SK-N-SH (cell line): ENCODE results near the gene MRPS18A. TPM values are rescaled to one million over a fixed set of nuclear protein-coding genes. Genes with fewer than 3 reads are reported as not detected.

Source experiments
- CTCF ChIA-PET: fragments of 300-600, 350-600 bp; formaldehyde crosslinking; extraction: SDS; loops from one replicate; lab custom pipeline; 2021; lab: Yijun Ruan, JAX
- POLR2A ChIA-PET: fragments of 350-600 bp; sonication (Branson Sonifier 250); formaldehyde crosslinking; extraction: SDS; loops from one replicate; lab custom pipeline; 2020; ENCODE audit warnings: antibody characterized with exemption, inconsistent platforms; lab: Yijun Ruan, JAX
- DNase-seq: peaks from one replicate; pipeline ENCODE4 v3.0.0; 2012
- H2AFZ ChIP-seq: fragments of 200-600 bp; sonication (generic); 2 replicates; pipeline ENCODE4 v1.8.1; 2016; ENCODE audit warnings: antibody characterized with exemption, mild to moderate bottlenecking, low read depth
- H3F3A ChIP-seq: fragments of 200-600 bp; sonication (generic); replicated peaks from 2 replicates; pipeline ENCODE3; 2016; ENCODE audit warnings: antibody characterized with exemption, mild to moderate bottlenecking; ENCODE audit not compliant: insufficient read depth
- H3K27ac ChIP-seq, 2 experiments: fragments of 200-500 bp in 1 of 2; fragments of 200-600 bp in 1 of 2; sonication (Bioruptor generic) in 1 of 2; sonication (generic), shearing (Covaris generic) in 1 of 2; 2 replicates each; pipeline versions ENCODE4 v1.5.1 to v1.6.1; 2014 to 2016; ENCODE audit warnings: low read depth in 2 of 2, inconsistent platforms in 1 of 2, low read length in 1 of 2, mild to moderate bottlenecking in 1 of 2, mixed read lengths in 1 of 2
- H3K27me3 ChIP-seq: fragments of 200-600 bp; sonication (generic), shearing (Covaris generic); 2 replicates; pipeline ENCODE4 v1.6.1; 2016; ENCODE audit warnings: mixed run types; ENCODE audit not compliant: insufficient read depth
- H3K36me3 ChIP-seq, 2 experiments: fragments of 200-500 bp in 1 of 2; fragments of 200-600 bp in 1 of 2; sonication (Bioruptor generic) in 1 of 2; sonication (generic) in 1 of 2; replicated peaks in 1 of 2; 2 replicates each; pipeline versions ENCODE3 to v1.5.1; 2014 to 2016; ENCODE audit warnings: low read length in 1 of 2, mild to moderate bottlenecking in 1 of 2; ENCODE audit not compliant: insufficient read depth in 2 of 2, control insufficient read depth in 1 of 2
- H3K4me1 ChIP-seq, 2 experiments: fragments of 200-500 bp in 1 of 2; fragments of 200-600 bp in 1 of 2; sonication (Bioruptor generic) in 1 of 2; sonication (generic), shearing (Covaris generic) in 1 of 2; 2 replicates each; pipeline versions ENCODE4 v1.5.1 to v1.6.1; 2014 to 2016; ENCODE audit warnings: low read depth in 1 of 2, low read length in 1 of 2, mixed run types in 1 of 2; ENCODE audit not compliant: insufficient read depth in 2 of 2, control insufficient read depth in 1 of 2
- H3K4me2 ChIP-seq: fragments of 200-600 bp; sonication (generic), shearing (Covaris generic); 2 replicates; pipeline ENCODE4 v1.6.1; 2017; ENCODE audit warnings: mixed run types
- H3K4me3 ChIP-seq, 2 experiments: fragments of 200-500 bp in 1 of 2; fragments of 200-600 bp in 1 of 2; sonication (Bioruptor generic) in 1 of 2; sonication (generic), shearing (Covaris generic) in 1 of 2; 2 replicates each; pipeline versions ENCODE4 v1.5.1 to v1.8.1; 2014 to 2016; ENCODE audit warnings: low read depth in 2 of 2, inconsistent platforms in 1 of 2, low read length in 1 of 2, mild to moderate bottlenecking in 1 of 2, mixed read lengths in 1 of 2, moderate library complexity in 1 of 2
- H3K79me2 ChIP-seq: fragments of 200-600 bp; sonication (generic); 2 replicates; pipeline ENCODE4 v1.8.1; 2017; ENCODE audit warnings: mild to moderate bottlenecking; ENCODE audit not compliant: insufficient read depth
- H3K9ac ChIP-seq: fragments of 200-600 bp; sonication (generic); 2 replicates; pipeline ENCODE4 v1.6.1; 2017; ENCODE audit warnings: mixed run types
- H3K9me2 ChIP-seq: fragments of 200-600 bp; sonication (generic); 2 replicates; pipeline ENCODE4 v1.6.1; 2017; ENCODE audit warnings: mixed run types
- H3K9me3 ChIP-seq: fragments of 200-600 bp; sonication (generic); 2 replicates; pipeline ENCODE4 v1.6.1; 2017; ENCODE audit warnings: mixed run types, mild to moderate bottlenecking, moderate library complexity
- H4K20me1 ChIP-seq: fragments of 200-600 bp; sonication (generic); 2 replicates; pipeline ENCODE4 v1.6.1; 2017; ENCODE audit warnings: mild to moderate bottlenecking, mixed run types; ENCODE audit not compliant: insufficient read depth
- ELF1 ChIP-seq: IDR thresholded peaks from 2 replicates; pipeline ENCODE4 v1.4.0; 2012
- EP300 ChIP-seq, 2 experiments: IDR thresholded peaks; 2 replicates each; pipeline versions ENCODE4 v1.4.0 to v1.6.1; 2012; ENCODE audit warnings: borderline replicate concordance in 1 of 2, low read depth in 1 of 2, low read length in 1 of 2
- EZH2phosphoT487 ChIP-seq: fragments of 200-600 bp; sonication (generic); IDR thresholded peaks from 2 replicates; pipeline ENCODE4 v1.6.1; 2017; ENCODE audit warnings: low read depth, mixed run types, mild to moderate bottlenecking, antibody characterized with exemption, moderate library complexity, borderline replicate concordance
- FOXJ3 ChIP-seq: sonication (generic); formaldehyde crosslinking; IDR thresholded peaks from 2 replicates; pipeline ENCODE4 v1.5.1; 2020; ENCODE audit warnings: mild to moderate bottlenecking, missing genetic modification reagents
- GABPA ChIP-seq: IDR thresholded peaks from 2 replicates; pipeline ENCODE4 v1.4.0; 2012; ENCODE audit warnings: low read depth, mild to moderate bottlenecking
- IRF3 ChIP-seq: fragments of 150-350 bp; IDR thresholded peaks from 2 replicates; pipeline ENCODE4 v1.6.1; 2016; ENCODE audit warnings: mild to moderate bottlenecking, low read depth, low read length
- MAX ChIP-seq: IDR thresholded peaks from 2 replicates; pipeline ENCODE4 v1.4.0; 2012; ENCODE audit warnings: low read depth
- MEF2A ChIP-seq: IDR thresholded peaks from 2 replicates; pipeline ENCODE4 v1.4.0; 2012; ENCODE audit warnings: low read depth, borderline replicate concordance
- NRF1 ChIP-seq: IDR thresholded peaks from 2 replicates; pipeline ENCODE4 v1.6.1; 2012; ENCODE audit warnings: low read depth, mild to moderate bottlenecking, low read length
- POLR2AphosphoS5 ChIP-seq: IDR thresholded peaks from 2 replicates; pipeline ENCODE4 v1.6.1; 2012; ENCODE audit warnings: low read depth, low read length
- RAD21 ChIP-seq: IDR thresholded peaks from 2 replicates; pipeline ENCODE4 v1.6.1; 2012; ENCODE audit warnings: mild to moderate bottlenecking, low read length
- REST ChIP-seq: IDR thresholded peaks from 2 replicates; pipeline ENCODE4 v1.6.1; 2012; ENCODE audit warnings: mild to moderate bottlenecking, low read depth, low read length, moderate library complexity
- SIN3A ChIP-seq: IDR thresholded peaks from 2 replicates; pipeline ENCODE4 v1.6.1; 2012; ENCODE audit warnings: low read depth, mild to moderate bottlenecking, low read length, moderate library complexity, borderline replicate concordance
- USF2 ChIP-seq: fragments of 150-350 bp; IDR thresholded peaks from 2 replicates; pipeline ENCODE4 v1.6.1; 2017; ENCODE audit warnings: antibody characterized with exemption, low read length, low read depth, borderline replicate concordance
- WGBS: methylation state at CpG from one replicate; pipeline ENCODE4 v1.1.6; 2017; ENCODE audit warnings: low lambda C conversion rate; 5-methylcytosine and 5-hydroxymethylcytosine counted together
- polyA plus RNA-seq, 3 experiments: library from polyadenylated mRNA; depleted of rRNA; stranded (reverse); fragments of >200 nt; gene quantifications; 2 replicates each; pipeline ENCODE4 v1.2.3, GENCODE V29; 2012

MRPS18A gene
- polyA plus RNA-seq, 1 of the 3 experiments (the other 2 are of a cell fraction) = 57.0 TPM

- no peak overlapping the region for H3K27ac ChIP-seq
- no peaks in the 10 kb centered on the region for H3K27me3 ChIP-seq
- no peaks in the 10 kb centered on the region for H3K79me2 ChIP-seq
- WGBS = 41% methylated on average over 2 of the region's 2 CpGs
- no peaks in the 10 kb centered on the region for H3F3A ChIP-seq
- no peak overlapping the region for H3K4me3 ChIP-seq
- no peak overlapping the region for H3K9ac ChIP-seq
- H3K4me2 ChIP-seq = no peak overlapping the region
- TF ChIP-seq EZH2phosphoT487 (no peak), POLR2AphosphoS5 (no peak), NRF1 (no peak), GABPA (no peak), SIN3A (no peak), USF2 (no peak), MEF2A (no peak), RAD21 (no peak), REST (no peak), MAX (no peak), EP300 (IDR thresholded peaks at IDR 0.05; ENCODE audit: borderline replicate concordance in 1 of 2, low read depth in 1 of 2, low read length in 1 of 2) (no peak), IRF3 (no peak), ELF1 (no peak), FOXJ3 (CRISPR knock-in tag) (no peak)
- H2AFZ ChIP-seq = no peak overlapping the region
- POLR2A ChIA-PET = interaction anchor here (1.1 kb wide), 1 partner anchor 44 kb away, joined by 3 read pairs; no protein-coding TSS in a partner anchor
- H3K4me1 ChIP-seq = peaks cover 0 to 13% of the 10 kb centered on the region in 2 experiments; a peak in 2 of 4 replicates
- H3K9me3 ChIP-seq = no peaks in the 10 kb centered on the region
- H3K36me3 ChIP-seq = no peaks in the 10 kb centered on the region
- DNase-seq = no peak
- no peaks in the 10 kb centered on the region for H3K9me2 ChIP-seq
- H4K20me1 ChIP-seq = no peaks in the 10 kb centered on the region
- CTCF ChIA-PET = interaction anchor here (0.5 to 6.3 kb wide), 24 partner anchors 9 to 358 kb away, joined by 3 to 67 read pairs (median 4); partner anchors contain the start of gene VEGFA
These were observed 36.8 kb upstream of the MRPS18A start for GRCh38 chr6:43724354-43724753.
